ENCODE measurements around the gene ANKRD18A. TPM values are rescaled to one million over a fixed set of nuclear protein-coding genes. Genes with fewer than 3 reads are reported as not detected.
"Not testable (repeated sequence)": the region's sequence is repeated elsewhere in the genome, so short reads cannot be mapped to it uniquely, and the experiment has no call there.

The ANKRD18A gene
- total and polyA plus RNA-seq, 2 donors (not counting 1 experiment from before 2014, with no cell fraction given), result not detected

- H3K27me3 ChIP-seq (ENCODE audit: control insufficient read depth, insufficient read depth, low read length); H2AFZ ChIP-seq (ENCODE audit: low read length); H4K20me1 ChIP-seq (ENCODE audit: control insufficient read depth, extremely low read depth, insufficient read depth, low read length); H3K4me3 ChIP-seq (replicated peaks in 1 of 4; ENCODE audit: control extremely low read depth in 1 of 4, insufficient read depth in 1 of 4, low read depth in 3 of 4, low read length in 4 of 4); H3K9me3 ChIP-seq (ENCODE audit: control insufficient read depth, insufficient read depth, low read depth, low read length); H3K4me1 ChIP-seq (ENCODE audit: control insufficient read depth, extremely low read depth, insufficient read depth, low read length); H3K36me3 ChIP-seq (ENCODE audit: control insufficient read depth, insufficient read depth, low read length); H3K27ac ChIP-seq (ENCODE audit: insufficient read depth, low read length); DNase-seq (ENCODE audit: low read depth in 2 of 2); H3K79me2 ChIP-seq (ENCODE audit: control insufficient read depth, insufficient read depth, low read length); H3K9ac ChIP-seq (ENCODE audit: insufficient read depth, low read length); H3K4me2 ChIP-seq (ENCODE audit: extremely low read depth, insufficient read depth, low read length): not testable (repeated sequence)
These were observed 62.6 kb downstream of the ANKRD18A start for GRCh38 chr9:38557746-38558145.

- H3K9ac ChIP-seq (ENCODE audit: insufficient read depth, low read length); H2AFZ ChIP-seq (ENCODE audit: low read length); H3K27me3 ChIP-seq (ENCODE audit: control insufficient read depth, insufficient read depth, low read length); H3K9me3 ChIP-seq (ENCODE audit: control insufficient read depth, insufficient read depth, low read depth, low read length); H4K20me1 ChIP-seq (ENCODE audit: control insufficient read depth, extremely low read depth, insufficient read depth, low read length); DNase-seq (ENCODE audit: low read depth in 2 of 2); H3K4me1 ChIP-seq (ENCODE audit: control insufficient read depth, extremely low read depth, insufficient read depth, low read length); H3K4me3 ChIP-seq (replicated peaks in 1 of 4; ENCODE audit: control extremely low read depth in 1 of 4, insufficient read depth in 1 of 4, low read depth in 3 of 4, low read length in 4 of 4); H3K79me2 ChIP-seq (ENCODE audit: control insufficient read depth, insufficient read depth, low read length); H3K4me2 ChIP-seq (ENCODE audit: extremely low read depth, insufficient read depth, low read length); H3K36me3 ChIP-seq (ENCODE audit: control insufficient read depth, insufficient read depth, low read length); H3K27ac ChIP-seq (ENCODE audit: insufficient read depth, low read length): not testable (repeated sequence)
These were observed 65.4 kb downstream of the ANKRD18A start for GRCh38 chr9:38554966-38555365.

GRCh38 chr9:38553019-38553418 is 67.4 kb downstream of the ANKRD18A start:
- not testable (repeated sequence) for H3K4me2 ChIP-seq (ENCODE audit: extremely low read depth, insufficient read depth, low read length); H3K4me3 ChIP-seq (replicated peaks in 1 of 4; ENCODE audit: control extremely low read depth in 1 of 4, insufficient read depth in 1 of 4, low read depth in 3 of 4, low read length in 4 of 4); H3K36me3 ChIP-seq (ENCODE audit: control insufficient read depth, insufficient read depth, low read length); H2AFZ ChIP-seq (ENCODE audit: low read length); H3K9me3 ChIP-seq (ENCODE audit: control insufficient read depth, insufficient read depth, low read depth, low read length); H3K27ac ChIP-seq (ENCODE audit: insufficient read depth, low read length); H3K79me2 ChIP-seq (ENCODE audit: control insufficient read depth, insufficient read depth, low read length); H4K20me1 ChIP-seq (ENCODE audit: control insufficient read depth, extremely low read depth, insufficient read depth, low read length); H3K4me1 ChIP-seq (ENCODE audit: control insufficient read depth, extremely low read depth, insufficient read depth, low read length); H3K27me3 ChIP-seq (ENCODE audit: control insufficient read depth, insufficient read depth, low read length); H3K9ac ChIP-seq (ENCODE audit: insufficient read depth, low read length); DNase-seq (ENCODE audit: low read depth in 2 of 2)

GRCh38 chr9:38546497-38547163 is 73.8 kb downstream of the ANKRD18A start:
- H3K27me3 ChIP-seq (ENCODE audit: control insufficient read depth, insufficient read depth, low read length); DNase-seq (ENCODE audit: low read depth in 2 of 2): not testable (repeated sequence)

GRCh38 chr9:38540535-38540934 is 79.9 kb downstream of the ANKRD18A start:
- H3K4me3 ChIP-seq (replicated peaks in 1 of 4; ENCODE audit: control extremely low read depth in 1 of 4, insufficient read depth in 1 of 4, low read depth in 3 of 4, low read length in 4 of 4); H3K36me3 ChIP-seq (ENCODE audit: control insufficient read depth, insufficient read depth, low read length); H3K79me2 ChIP-seq (ENCODE audit: control insufficient read depth, insufficient read depth, low read length); H4K20me1 ChIP-seq (ENCODE audit: control insufficient read depth, extremely low read depth, insufficient read depth, low read length); H3K9me3 ChIP-seq (ENCODE audit: control insufficient read depth, insufficient read depth, low read depth, low read length); DNase-seq (ENCODE audit: low read depth in 2 of 2); H3K4me1 ChIP-seq (ENCODE audit: control insufficient read depth, extremely low read depth, insufficient read depth, low read length); H3K27ac ChIP-seq (ENCODE audit: insufficient read depth, low read length); H3K9ac ChIP-seq (ENCODE audit: insufficient read depth, low read length); H2AFZ ChIP-seq (ENCODE audit: low read length); H3K27me3 ChIP-seq (ENCODE audit: control insufficient read depth, insufficient read depth, low read length); H3K4me2 ChIP-seq (ENCODE audit: extremely low read depth, insufficient read depth, low read length): not testable (repeated sequence)

More at GRCh38 chr9:38546497-38547163, 73.8 kb downstream of the ANKRD18A start:
- not testable (repeated sequence) for H3K4me2 ChIP-seq (ENCODE audit: extremely low read depth, insufficient read depth, low read length); H3K9me3 ChIP-seq (ENCODE audit: control insufficient read depth, insufficient read depth, low read depth, low read length); H4K20me1 ChIP-seq (ENCODE audit: control insufficient read depth, extremely low read depth, insufficient read depth, low read length); H3K36me3 ChIP-seq (ENCODE audit: control insufficient read depth, insufficient read depth, low read length); H3K4me1 ChIP-seq (ENCODE audit: control insufficient read depth, extremely low read depth, insufficient read depth, low read length); H2AFZ ChIP-seq (ENCODE audit: low read length); H3K4me3 ChIP-seq (replicated peaks in 1 of 4; ENCODE audit: control extremely low read depth in 1 of 4, insufficient read depth in 1 of 4, low read depth in 3 of 4, low read length in 4 of 4); H3K27ac ChIP-seq (ENCODE audit: insufficient read depth, low read length); H3K9ac ChIP-seq (ENCODE audit: insufficient read depth, low read length); H3K79me2 ChIP-seq (ENCODE audit: control insufficient read depth, insufficient read depth, low read length)
